ENCODE data around the gene KIAA1958.

DNA sequence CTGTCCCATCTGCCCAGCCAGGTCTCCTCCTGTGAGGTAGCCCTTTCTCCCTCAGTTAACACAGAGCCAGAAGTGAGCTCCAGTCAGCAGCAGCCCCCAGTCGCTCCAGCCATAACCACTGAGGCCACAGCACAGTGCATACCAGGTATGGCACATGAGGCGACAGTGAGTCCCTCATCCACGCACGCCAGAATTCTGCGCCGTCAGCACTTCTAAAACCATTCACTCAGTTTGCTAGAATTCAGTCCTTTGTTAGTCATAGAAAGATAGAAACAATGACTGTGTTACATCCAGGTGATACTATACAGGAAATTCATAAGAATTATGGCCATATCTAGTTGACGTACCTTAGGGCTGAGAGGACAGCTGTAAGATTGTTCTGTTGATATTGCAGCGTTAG lies 88.5 kb downstream of the KIAA1958 start:
- TF ChIP-seq CTCF (IDR thresholded peaks at IDR 0.05 in 4 of 5, conservative IDR thresholded peaks at IDR 0.05 in 1 of 5) (no peak), POLR2A (IDR thresholded peaks at IDR 0.05) (no peak)

All from gastrocnemius medialis (tissue), 4 donors.